GM23338 (cell line): ENCODE data around the gene ADRA2A.

Source experiments
- CREB1 ChIP-seq: fragments of 250-450 bp; sonication (Bioruptor Pico); IDR thresholded peaks from 2 replicates; pipeline ENCODE4 v1.5.0; 2020; ENCODE audit warnings: low read depth, mild to moderate bottlenecking, moderate library complexity
- EZH2 ChIP-seq: fragments of 200-600 bp; sonication (generic); IDR thresholded peaks from one replicate; pipeline ENCODE4 v1.8.0; 2017; ENCODE audit warnings: antibody characterized with exemption, mild to moderate bottlenecking, low read depth; ENCODE audit not compliant: unreplicated experiment
- EZH2phosphoT487 ChIP-seq: fragments of 200-600 bp; sonication (generic); IDR thresholded peaks from one replicate; pipeline ENCODE4 v1.8.1; 2018; ENCODE audit warnings: antibody characterized with exemption; ENCODE audit not compliant: unreplicated experiment
- JUNB ChIP-seq: IDR thresholded peaks from one replicate; pipeline ENCODE4 v1.6.1; 2016; ENCODE audit warnings: antibody characterized with exemption; ENCODE audit not compliant: unreplicated experiment
- NANOG ChIP-seq: IDR thresholded peaks from 2 replicates; pipeline ENCODE4 v1.6.1; 2016; ENCODE audit warnings: antibody characterized with exemption, borderline replicate concordance
- POLR2AphosphoS5 ChIP-seq: IDR thresholded peaks from 2 replicates; pipeline ENCODE4 v1.6.1; 2016; ENCODE audit warnings: antibody characterized with exemption, low read depth
- ZNF114 ChIP-seq: fragments of 250-450 bp; sonication (Bioruptor Pico); IDR thresholded peaks from 2 replicates; pipeline ENCODE4 v1.5.0; 2020; ENCODE audit warnings: mild to moderate bottlenecking, moderate library complexity
- TF ChIP-seq, protein P1 (sequence below), 2 experiments: fragments of 200-600 bp in 1 of 2; sonication (generic) in 1 of 2; conservative IDR thresholded peaks; 2 replicates each; pipeline versions ENCODE4 v1.5.1 to v1.6.1; 2016 to 2017; ENCODE audit warnings: antibody characterized with exemption in 2 of 2, low read depth in 2 of 2, mild to moderate bottlenecking in 2 of 2, moderate library complexity in 1 of 2
- TF ChIP-seq, protein P2 (sequence below): IDR thresholded peaks from one replicate; pipeline ENCODE4 v1.6.1; 2018; ENCODE audit warnings: antibody characterized with exemption; ENCODE audit not compliant: unreplicated experiment
- TF ChIP-seq, protein P3 (sequence below): IDR thresholded peaks from 2 replicates; pipeline ENCODE4 v1.6.1; 2016; ENCODE audit warnings: antibody characterized with exemption
- TF ChIP-seq, protein P4 (sequence below): fragments of 250-450 bp; sonication (Bioruptor Pico); IDR thresholded peaks from 2 replicates; pipeline ENCODE4 v1.5.0; 2020; ENCODE audit warnings: mild to moderate bottlenecking, moderate library complexity

DNA sequence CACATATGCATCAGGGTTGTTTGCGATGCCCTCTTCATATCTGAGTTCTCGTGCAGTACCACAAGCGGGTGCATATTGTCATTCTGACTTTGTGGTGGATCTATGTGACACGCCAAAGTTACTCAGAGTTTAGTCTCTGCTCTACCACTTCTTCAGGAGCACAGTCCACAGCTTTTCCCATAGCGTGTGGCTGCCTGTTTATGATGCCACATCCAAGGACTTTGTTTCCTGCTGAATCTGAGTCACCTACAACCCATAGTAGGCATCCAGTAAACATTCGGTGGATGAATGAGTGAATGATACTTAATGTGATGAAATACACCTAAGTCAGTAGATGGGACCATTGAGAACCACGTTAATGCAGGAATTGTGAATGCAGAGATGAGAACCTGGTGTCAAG, 15.0 kb downstream of the ADRA2A start:
- TF ChIP-seq, protein P1, sequence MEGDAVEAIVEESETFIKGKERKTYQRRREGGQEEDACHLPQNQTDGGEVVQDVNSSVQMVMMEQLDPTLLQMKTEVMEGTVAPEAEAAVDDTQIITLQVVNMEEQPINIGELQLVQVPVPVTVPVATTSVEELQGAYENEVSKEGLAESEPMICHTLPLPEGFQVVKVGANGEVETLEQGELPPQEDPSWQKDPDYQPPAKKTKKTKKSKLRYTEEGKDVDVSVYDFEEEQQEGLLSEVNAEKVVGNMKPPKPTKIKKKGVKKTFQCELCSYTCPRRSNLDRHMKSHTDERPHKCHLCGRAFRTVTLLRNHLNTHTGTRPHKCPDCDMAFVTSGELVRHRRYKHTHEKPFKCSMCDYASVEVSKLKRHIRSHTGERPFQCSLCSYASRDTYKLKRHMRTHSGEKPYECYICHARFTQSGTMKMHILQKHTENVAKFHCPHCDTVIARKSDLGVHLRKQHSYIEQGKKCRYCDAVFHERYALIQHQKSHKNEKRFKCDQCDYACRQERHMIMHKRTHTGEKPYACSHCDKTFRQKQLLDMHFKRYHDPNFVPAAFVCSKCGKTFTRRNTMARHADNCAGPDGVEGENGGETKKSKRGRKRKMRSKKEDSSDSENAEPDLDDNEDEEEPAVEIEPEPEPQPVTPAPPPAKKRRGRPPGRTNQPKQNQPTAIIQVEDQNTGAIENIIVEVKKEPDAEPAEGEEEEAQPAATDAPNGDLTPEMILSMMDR (conservative IDR thresholded peaks at IDR 0.05; ENCODE audit: low read depth in 2 of 2), result no peak
- TF ChIP-seq CREB1 (CRISPR knock-in tag), result no peak
- TF ChIP-seq POLR2AphosphoS5, result no peak
- no peak for TF ChIP-seq EZH2
- TF ChIP-seq EZH2phosphoT487, result no peak
- TF ChIP-seq, protein P2, sequence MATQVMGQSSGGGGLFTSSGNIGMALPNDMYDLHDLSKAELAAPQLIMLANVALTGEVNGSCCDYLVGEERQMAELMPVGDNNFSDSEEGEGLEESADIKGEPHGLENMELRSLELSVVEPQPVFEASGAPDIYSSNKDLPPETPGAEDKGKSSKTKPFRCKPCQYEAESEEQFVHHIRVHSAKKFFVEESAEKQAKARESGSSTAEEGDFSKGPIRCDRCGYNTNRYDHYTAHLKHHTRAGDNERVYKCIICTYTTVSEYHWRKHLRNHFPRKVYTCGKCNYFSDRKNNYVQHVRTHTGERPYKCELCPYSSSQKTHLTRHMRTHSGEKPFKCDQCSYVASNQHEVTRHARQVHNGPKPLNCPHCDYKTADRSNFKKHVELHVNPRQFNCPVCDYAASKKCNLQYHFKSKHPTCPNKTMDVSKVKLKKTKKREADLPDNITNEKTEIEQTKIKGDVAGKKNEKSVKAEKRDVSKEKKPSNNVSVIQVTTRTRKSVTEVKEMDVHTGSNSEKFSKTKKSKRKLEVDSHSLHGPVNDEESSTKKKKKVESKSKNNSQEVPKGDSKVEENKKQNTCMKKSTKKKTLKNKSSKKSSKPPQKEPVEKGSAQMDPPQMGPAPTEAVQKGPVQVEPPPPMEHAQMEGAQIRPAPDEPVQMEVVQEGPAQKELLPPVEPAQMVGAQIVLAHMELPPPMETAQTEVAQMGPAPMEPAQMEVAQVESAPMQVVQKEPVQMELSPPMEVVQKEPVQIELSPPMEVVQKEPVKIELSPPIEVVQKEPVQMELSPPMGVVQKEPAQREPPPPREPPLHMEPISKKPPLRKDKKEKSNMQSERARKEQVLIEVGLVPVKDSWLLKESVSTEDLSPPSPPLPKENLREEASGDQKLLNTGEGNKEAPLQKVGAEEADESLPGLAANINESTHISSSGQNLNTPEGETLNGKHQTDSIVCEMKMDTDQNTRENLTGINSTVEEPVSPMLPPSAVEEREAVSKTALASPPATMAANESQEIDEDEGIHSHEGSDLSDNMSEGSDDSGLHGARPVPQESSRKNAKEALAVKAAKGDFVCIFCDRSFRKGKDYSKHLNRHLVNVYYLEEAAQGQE, result no peak
- TF ChIP-seq, protein P3, sequence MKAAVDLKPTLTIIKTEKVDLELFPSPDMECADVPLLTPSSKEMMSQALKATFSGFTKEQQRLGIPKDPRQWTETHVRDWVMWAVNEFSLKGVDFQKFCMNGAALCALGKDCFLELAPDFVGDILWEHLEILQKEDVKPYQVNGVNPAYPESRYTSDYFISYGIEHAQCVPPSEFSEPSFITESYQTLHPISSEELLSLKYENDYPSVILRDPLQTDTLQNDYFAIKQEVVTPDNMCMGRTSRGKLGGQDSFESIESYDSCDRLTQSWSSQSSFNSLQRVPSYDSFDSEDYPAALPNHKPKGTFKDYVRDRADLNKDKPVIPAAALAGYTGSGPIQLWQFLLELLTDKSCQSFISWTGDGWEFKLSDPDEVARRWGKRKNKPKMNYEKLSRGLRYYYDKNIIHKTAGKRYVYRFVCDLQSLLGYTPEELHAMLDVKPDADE, result no peak
- TF ChIP-seq ZNF114, result no peak
- TF ChIP-seq NANOG, result no peak
- no peak for TF ChIP-seq JUNB
- TF ChIP-seq, protein P4, sequence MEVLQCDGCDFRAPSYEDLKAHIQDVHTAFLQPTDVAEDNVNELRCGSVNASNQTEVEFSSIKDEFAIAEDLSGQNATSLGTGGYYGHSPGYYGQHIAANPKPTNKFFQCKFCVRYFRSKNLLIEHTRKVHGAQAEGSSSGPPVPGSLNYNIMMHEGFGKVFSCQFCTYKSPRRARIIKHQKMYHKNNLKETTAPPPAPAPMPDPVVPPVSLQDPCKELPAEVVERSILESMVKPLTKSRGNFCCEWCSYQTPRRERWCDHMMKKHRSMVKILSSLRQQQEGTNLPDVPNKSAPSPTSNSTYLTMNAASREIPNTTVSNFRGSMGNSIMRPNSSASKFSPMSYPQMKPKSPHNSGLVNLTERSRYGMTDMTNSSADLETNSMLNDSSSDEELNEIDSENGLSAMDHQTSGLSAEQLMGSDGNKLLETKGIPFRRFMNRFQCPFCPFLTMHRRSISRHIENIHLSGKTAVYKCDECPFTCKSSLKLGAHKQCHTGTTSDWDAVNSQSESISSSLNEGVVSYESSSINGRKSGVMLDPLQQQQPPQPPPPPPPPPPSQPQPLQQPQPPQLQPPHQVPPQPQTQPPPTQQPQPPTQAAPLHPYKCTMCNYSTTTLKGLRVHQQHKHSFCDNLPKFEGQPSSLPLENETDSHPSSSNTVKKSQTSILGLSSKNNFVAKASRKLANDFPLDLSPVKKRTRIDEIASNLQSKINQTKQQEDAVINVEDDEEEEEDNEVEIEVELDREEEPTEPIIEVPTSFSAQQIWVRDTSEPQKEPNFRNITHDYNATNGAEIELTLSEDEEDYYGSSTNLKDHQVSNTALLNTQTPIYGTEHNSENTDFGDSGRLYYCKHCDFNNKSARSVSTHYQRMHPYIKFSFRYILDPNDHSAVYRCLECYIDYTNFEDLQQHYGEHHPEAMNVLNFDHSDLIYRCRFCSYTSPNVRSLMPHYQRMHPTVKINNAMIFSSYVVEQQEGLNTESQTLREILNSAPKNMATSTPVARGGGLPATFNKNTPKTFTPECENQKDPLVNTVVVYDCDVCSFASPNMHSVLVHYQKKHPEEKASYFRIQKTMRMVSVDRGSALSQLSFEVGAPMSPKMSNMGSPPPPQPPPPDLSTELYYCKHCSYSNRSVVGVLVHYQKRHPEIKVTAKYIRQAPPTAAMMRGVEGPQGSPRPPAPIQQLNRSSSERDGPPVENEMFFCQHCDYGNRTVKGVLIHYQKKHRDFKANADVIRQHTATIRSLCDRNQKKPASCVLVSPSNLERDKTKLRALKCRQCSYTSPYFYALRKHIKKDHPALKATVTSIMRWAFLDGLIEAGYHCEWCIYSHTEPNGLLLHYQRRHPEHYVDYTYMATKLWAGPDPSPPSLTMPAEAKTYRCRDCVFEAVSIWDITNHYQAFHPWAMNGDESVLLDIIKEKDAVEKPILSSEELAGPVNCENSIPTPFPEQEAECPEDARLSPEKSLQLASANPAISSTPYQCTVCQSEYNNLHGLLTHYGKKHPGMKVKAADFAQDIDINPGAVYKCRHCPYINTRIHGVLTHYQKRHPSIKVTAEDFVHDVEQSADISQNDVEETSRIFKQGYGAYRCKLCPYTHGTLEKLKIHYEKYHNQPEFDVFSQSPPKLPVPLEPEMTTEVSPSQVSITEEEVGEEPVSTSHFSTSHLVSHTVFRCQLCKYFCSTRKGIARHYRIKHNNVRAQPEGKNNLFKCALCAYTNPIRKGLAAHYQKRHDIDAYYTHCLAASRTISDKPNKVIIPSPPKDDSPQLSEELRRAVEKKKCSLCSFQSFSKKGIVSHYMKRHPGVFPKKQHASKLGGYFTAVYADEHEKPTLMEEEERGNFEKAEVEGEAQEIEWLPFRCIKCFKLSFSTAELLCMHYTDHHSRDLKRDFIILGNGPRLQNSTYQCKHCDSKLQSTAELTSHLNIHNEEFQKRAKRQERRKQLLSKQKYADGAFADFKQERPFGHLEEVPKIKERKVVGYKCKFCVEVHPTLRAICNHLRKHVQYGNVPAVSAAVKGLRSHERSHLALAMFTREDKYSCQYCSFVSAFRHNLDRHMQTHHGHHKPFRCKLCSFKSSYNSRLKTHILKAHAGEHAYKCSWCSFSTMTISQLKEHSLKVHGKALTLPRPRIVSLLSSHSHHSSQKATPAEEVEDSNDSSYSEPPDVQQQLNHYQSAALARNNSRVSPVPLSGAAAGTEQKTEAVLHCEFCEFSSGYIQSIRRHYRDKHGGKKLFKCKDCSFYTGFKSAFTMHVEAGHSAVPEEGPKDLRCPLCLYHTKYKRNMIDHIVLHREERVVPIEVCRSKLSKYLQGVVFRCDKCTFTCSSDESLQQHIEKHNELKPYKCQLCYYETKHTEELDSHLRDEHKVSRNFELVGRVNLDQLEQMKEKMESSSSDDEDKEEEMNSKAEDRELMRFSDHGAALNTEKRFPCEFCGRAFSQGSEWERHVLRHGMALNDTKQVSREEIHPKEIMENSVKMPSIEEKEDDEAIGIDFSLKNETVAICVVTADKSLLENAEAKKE (CRISPR knock-in tag), result no peak
